Stimulated activated CD4-positive, alpha-beta T cell treated with anti-CD3 and anti-CD28 coated beads, TNF-alpha, amount 100 ng/mL, for 48 hours (primary cell): Measurements from ENCODE around the gene PNPLA4.

ENCODE experiments used
- DNase-seq, 3 donors: peaks; one replicate each; pipeline ENCODE4 v3.0.0-alpha.2; 2020; ENCODE audit warnings: low read depth in 3 of 3

PNPLA4 gene

DNA sequence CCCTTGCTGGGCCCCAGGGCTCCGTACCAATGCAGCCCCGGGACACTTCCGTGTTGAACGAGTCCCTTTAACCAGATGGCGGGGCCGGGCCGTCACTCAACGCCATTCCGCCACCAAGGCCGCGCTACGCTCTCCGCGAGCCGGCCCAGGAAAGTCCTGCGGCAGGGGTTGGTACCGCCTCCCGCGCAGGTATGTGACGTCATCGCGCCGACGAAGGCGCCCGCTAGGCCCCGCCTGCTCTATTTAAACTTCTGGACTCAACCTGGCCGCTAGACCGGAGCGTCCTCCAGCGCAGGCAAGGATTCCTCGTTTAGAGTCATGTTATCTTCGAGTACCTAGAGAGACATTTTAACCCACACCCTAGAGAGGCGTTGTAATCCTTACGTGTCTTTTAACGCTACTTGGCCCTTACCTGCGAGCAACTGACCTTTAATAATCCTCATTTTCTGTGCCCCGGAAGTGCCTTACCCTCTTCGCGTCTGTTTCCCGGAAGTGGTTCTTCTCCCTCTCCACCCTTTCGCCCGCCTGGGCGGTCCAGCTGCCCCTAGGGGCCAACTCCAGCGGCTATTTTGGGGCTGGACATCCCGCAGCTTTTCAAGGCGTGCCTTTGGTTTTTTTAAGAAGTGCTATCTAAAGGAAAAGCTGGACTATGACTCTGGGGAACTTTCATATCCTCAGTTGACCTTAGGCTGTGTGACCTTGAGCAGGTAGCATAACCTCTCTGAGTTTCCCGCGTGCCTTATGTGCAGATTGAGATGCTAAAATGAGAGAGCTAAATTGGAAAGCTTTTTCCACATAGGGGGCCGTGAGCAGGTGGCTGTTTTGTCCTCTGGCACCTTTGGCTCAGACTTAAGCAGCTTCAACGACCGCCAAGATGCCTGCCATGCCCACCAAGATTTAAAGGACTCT lies at the start of gene PNPLA4:
PNPLA4 (minus strand) TSS at position 155 of the 909 bp plus-strand sequence. CDS start 1,294 bp downstream, outside the sequence.
- DNase-seq: peak; percentile 59 to 78 (median 63)

DNA sequence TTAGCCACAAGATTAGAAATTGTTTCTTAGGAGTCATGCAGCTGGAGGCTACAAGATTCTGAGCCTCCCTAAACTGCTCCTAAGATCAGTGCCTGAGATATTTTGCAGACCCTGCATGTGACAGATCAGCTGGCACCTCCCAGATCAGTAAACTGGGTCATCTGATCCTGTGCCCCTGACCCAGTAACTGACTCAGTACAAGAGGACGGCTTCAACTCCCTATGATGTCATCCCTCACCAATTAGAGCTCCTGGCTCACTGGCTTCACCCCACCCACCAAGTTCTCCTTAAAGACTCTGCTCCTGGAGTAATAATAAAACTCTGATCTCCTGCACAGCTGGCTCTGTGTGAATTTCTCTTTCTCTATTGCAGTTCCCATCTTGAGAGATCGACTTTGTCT lies 45.4 kb upstream of the PNPLA4 start:
- DNase-seq: no peak

- no peak for DNase-seq
These were observed 43.2 kb upstream of the PNPLA4 start for GRCh38 chrX:7970428-7970827.

DNA sequence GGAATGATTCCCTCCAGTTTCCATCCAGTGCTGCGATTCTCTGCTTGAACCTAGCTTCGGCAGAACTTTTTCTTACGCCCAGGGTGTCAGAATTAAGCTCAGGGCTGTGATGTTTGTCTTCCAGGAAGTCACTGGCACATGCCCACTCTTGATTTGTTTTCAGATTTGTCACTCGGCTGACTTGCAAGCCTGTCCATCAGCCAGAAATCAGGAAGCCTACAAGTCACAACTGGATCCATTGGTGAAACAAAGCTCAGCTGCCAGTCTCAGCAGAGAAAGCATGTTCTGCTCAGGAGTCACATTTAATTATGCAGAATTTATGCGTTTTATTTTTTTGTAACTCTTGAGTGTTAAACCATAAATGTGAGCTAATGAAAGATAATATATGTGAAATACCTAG lies 38.2 kb upstream of the PNPLA4 start:
- no peak for DNase-seq

- DNase-seq: no peak
These were observed 33.0 kb upstream of the PNPLA4 start for GRCh38 chrX:7960246-7960645.

DNA sequence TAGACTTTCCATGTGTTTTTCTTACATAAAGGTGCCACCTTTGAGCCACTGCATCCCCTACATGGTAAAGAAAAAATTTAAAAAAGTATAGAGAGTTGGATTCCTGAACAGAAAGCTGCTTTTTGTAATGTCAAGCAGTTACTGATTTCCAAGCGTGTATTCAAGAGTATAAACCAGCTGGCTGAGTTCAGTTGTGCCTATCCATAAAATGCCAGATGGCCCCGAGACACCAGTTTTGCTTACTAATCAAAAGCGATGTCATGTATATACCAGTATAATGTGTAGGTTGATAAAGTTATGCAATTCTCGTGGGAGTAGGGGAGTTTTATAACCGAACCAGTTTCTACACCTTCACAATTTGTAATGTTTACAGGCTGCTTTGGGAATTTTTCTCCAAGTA lies 26.2 kb upstream of the PNPLA4 start:
- no peak for DNase-seq

DNA sequence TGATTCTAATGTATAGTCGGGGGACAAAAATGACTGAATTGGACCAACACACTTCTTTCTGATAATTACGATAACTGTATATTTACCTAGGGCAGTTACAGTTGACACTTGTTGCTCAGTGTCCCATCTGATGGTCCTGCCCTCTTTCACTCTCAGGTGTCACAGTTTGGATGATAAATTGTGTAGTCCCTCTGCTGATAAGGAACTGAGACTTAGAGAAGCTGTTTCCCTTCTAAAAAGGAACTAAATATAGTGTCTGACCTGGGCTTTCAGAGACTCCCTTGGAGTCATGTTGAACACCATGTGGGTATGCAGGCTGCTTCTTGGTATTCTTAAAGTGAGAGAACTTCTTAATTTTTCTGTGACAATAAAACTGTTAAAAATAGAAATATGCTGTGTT lies 23.7 kb upstream of the PNPLA4 start:
- DNase-seq: no peak

DNA sequence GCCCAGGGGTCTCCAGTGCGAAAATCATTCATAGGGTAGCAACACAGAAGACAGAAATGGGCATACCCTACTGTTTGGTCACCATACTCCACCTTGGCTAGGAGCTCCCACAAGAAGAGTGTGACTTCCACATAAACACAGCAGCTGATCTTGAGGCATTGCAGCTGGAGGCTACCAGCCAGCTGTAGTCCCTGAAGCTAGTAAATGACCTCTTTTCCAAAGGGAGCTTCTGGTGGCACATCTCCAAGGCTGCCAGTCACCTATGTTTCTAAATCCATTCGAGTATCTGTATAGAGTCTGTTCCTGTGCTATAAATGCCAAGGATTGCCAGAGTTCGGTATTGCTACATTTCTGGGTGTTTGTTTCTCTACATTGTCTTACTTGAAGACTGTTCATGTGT lies 21.3 kb upstream of the PNPLA4 start:
- DNase-seq: no peak

DNA sequence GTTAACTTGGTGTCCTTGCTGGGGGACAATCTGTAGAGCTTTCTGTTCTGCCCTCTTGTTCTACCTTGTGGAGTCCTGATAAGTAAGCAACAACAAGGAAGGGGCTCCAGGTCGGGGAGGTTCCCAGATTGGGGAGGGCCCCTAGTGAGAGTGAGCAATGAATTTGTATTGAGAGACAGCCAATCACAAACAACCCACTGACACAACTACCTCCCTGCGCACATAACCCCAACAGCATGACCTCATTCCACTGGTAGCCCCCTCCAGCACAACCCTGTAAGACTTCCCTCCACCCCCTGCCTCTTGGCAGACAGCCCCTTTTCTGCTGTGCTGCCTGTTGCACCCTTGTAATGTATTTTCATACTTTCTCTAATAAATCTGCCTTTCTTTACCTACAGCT lies 19.7 kb upstream of the PNPLA4 start:
- no peak for DNase-seq

GRCh38 chrX:7943600-7944245 lies 16.5 kb upstream of the PNPLA4 start:
- DNase-seq: no peak

GRCh38 chrX:7941390-7942042 lies 14.3 kb upstream of the PNPLA4 start:
- no peak for DNase-seq

DNA sequence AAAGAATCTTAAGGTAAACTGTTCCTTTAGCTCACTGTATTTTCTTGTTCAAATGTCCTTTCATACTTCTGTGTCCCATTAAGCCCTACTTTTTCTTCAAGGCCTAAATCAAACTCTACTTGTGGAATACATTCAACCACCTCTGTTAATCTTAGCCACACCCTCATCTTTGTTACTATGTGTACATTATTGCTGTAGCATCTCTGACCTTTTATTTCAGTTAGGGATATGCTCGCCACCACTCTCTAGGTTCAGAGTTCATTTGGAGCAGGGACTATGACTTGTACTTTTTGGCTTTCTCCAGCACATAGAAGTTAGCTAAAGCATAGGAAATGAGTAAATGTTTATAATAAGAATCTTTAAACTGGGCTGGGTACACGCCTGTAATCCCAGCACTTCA lies 6.8 kb upstream of the PNPLA4 start:
- no peak for DNase-seq

DNA sequence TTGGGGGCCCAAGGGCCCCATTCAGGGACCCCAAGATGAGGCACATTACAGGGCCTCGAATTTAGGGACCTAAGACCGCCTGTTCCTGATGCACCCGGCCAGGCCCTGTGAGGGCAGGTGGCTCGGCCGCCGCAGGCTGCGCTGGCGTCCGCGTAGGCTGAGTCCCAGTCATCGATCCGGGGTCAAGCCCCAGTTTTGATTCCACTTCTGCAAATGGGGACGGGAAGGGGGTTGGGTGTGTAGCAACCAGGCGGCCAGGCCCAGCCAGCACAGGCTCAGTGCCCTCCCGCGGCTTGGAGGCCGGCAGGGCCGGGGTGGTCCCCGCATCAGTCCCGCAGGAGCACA lies 327 bp downstream of the PNPLA4 start:
- DNase-seq: peak in 1 of 3 donors; percentile 0

GRCh38 chrX:7926501-7926900 lies 712 bp downstream of the PNPLA4 start:
- no peak for DNase-seq

GRCh38 chrX:7925867-7926472 lies 1.2 kb downstream of the PNPLA4 start:
- peak; percentile 11 to 40 (median 19) for DNase-seq

DNA sequence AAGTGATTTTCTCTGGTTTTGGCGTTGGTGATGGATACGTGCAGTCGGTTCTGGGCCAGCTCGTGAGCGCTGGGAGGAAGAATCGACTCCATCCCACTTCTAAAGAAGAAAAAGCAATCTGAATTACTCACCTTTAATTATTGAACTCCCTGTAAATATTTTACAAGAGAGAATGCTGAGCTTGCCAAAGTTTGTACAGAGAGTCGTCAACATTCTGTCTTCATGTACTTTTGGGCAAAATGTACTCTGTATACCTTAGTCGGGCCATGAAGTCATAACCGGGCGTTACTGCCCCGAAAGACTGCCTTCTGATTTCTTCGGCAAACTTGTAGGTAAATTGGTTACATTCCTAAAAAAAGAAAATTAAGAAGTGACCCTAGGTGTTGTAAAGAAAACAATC lies 5.5 kb downstream of the PNPLA4 start:
- DNase-seq: no peak

GRCh38 chrX:7908821-7909220 lies 18.4 kb downstream of the PNPLA4 start:
- DNase-seq: no peak

DNA sequence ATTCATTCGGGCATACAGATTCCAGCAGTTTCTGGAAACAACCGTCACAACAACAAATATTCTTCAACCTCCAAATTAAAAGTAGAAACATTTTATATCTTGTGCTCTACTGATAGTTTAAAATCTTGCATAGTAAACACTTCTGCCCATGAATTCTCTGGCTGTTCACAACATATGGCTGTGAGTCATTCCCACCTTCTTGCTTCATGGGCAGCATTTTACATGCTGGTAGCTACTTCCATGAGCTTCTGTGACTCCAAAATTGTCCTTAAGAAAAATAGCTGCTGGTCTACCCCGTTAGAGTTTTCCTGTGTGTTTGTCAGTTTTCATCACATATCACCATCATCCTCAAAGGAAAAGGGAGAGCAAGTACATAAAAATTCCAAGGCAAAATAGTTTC lies 22.7 kb downstream of the PNPLA4 start:
- DNase-seq: no peak

- DNase-seq: no peak
These were observed 35.3 kb downstream of the PNPLA4 start for GRCh38 chrX:7891928-7892327.

DNA sequence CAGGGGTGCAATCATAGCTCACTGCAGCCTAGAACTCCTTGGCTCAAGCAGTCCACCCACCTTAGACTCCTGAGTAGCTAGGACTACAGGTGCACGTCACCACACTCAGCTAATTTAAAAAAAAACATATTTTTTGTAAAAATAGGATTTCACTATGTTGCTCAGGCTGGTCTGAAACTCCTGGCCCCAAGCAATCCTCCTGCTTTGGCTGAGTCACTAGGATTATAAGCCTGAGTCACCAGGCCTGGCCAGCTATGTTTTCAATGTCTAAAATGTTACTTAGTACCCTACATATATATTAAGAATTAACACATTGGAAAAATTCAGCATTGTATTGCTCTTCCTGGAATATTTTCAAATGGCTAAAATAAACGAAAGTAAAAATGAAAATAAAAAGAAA lies 37.5 kb downstream of the PNPLA4 start:
- DNase-seq: no peak

DNA sequence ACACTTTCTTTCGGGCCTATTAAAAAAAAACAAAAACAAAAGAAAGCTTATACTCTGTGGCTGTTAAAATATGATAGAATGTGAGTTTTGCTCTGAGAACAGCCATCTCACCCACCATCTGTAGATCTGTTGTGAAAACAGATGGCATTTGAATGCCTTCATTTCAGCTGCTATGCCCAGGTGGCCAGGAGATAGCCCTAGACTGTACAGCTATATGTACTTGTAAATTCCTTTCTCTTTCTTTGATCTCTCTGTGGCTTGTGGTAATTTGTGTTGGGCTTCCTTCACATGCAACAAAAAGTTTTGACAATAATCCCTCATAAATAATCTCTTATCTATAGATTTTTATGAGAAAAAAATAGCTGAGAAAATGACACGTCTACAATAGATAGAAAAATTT lies 38.1 kb downstream of the PNPLA4 start:
- no peak for DNase-seq

- no peak for DNase-seq
These were observed 50.3 kb downstream of the PNPLA4 start for GRCh38 chrX:7876957-7877356.
